ENCODE results near the gene NISCH.

NISCH gene

GRCh38 chr3:52532838-52533622 lies 77.6 kb downstream of the NISCH start:
- no peak for TF ChIP-seq CTCF (IDR thresholded peaks at IDR 0.05; ENCODE audit: unreplicated experiment in 3 of 3)
- Mint-ChIP-seq H3K36me3 (ENCODE audit: low read depth) (peaks cover 11% of the 10 kb centered on the region), H3K27me3 (ENCODE audit: low read depth) (peaks cover 4% of the 10 kb centered on the region), H3K9me3 (no peaks in the 10 kb centered on the region), H3K4me3 (peak overlapping the region; percentile 87 to 91 (median 89)), H3K27ac (peak overlapping the region; percentile 66 to 81 (median 76)), H3K4me1 (peaks cover 41% of the 10 kb centered on the region)

- peaks cover 4% of the 10 kb centered on the region for H3K27me3 Mint-ChIP-seq (ENCODE audit: low read depth)
- peaks cover 11% of the 10 kb centered on the region for H3K36me3 Mint-ChIP-seq (ENCODE audit: low read depth)
- H3K27ac Mint-ChIP-seq = peak within 1 kb of the TSS; percentile 81 to 96 (median 88)
- no peak for TF ChIP-seq CTCF (IDR thresholded peaks at IDR 0.05; ENCODE audit: unreplicated experiment in 3 of 3)
- H3K9me3 Mint-ChIP-seq = no peaks in the 10 kb centered on the region
- H3K4me3 Mint-ChIP-seq = peak within 1 kb of the TSS; percentile 97 to 100 (median 97)
- H3K4me1 Mint-ChIP-seq = peaks cover 45% of the 10 kb centered on the region
Measured at GRCh38 chr3:52533623-52534280, 78.3 kb downstream of the NISCH start, which contains the start of gene NT5DC2. TSS of gene NT5DC2 (minus strand) at chr3:52533857. CDS start at chr3:52533737, 120 bp downstream.

GRCh38 chr3:52534281-52535183 lies 79.1 kb downstream of the NISCH start:
- Mint-ChIP-seq H3K9me3 (no peaks in the 10 kb centered on the region), H3K27me3 (ENCODE audit: low read depth) (peaks cover 1% of the 10 kb centered on the region), H3K4me3 (peak overlapping the region; percentile 97 to 100 (median 97)), H3K27ac (peak overlapping the region; percentile 81 to 96 (median 88)), H3K36me3 (ENCODE audit: low read depth) (peaks cover 14% of the 10 kb centered on the region), H3K4me1 (peaks cover 51% of the 10 kb centered on the region)
- no peak for TF ChIP-seq CTCF (IDR thresholded peaks at IDR 0.05; ENCODE audit: unreplicated experiment in 3 of 3)

- Mint-ChIP-seq H3K4me3 (peak overlapping the region; percentile 97 to 100 (median 97)), H3K4me1 (peaks cover 44% of the 10 kb centered on the region), H3K27ac (peak overlapping the region; percentile 96 to 100 (median 98)), H3K27me3 (ENCODE audit: low read depth) (no peaks in the 10 kb centered on the region), H3K36me3 (ENCODE audit: low read depth) (peaks cover 15% of the 10 kb centered on the region), H3K9me3 (no peaks in the 10 kb centered on the region)
- no peak for TF ChIP-seq CTCF (IDR thresholded peaks at IDR 0.05; ENCODE audit: unreplicated experiment in 3 of 3)
Measured at GRCh38 chr3:52535411-52536111, 80.2 kb downstream of the NISCH start.

GRCh38 chr3:52536112-52536368 lies 80.6 kb downstream of the NISCH start:
- Mint-ChIP-seq H3K4me1 (peaks cover 44% of the 10 kb centered on the region), H3K27ac (peak overlapping the region; percentile 96 to 100 (median 98)), H3K9me3 (no peaks in the 10 kb centered on the region), H3K4me3 (peak overlapping the region; percentile 97 to 100 (median 97)), H3K27me3 (ENCODE audit: low read depth) (no peaks in the 10 kb centered on the region), H3K36me3 (ENCODE audit: low read depth) (peaks cover 19% of the 10 kb centered on the region)
- TF ChIP-seq CTCF (IDR thresholded peaks at IDR 0.05; ENCODE audit: unreplicated experiment in 3 of 3) = no peak

Data from nephron (organoid).